ENCODE data around the gene EREG.

Gene EREG

GRCh38 chr4:74412225-74412624 lies 47.3 kb downstream of the EREG start:
- FAIRE-seq (no peak), DNase-seq (ENCODE audit: insufficient read length, low spot score) (no peak)
- TF ChIP-seq POLR2AphosphoS5 (IDR thresholded peaks at IDR 0.05; ENCODE audit: low read depth, low read length) (no peak), POU2F2 (IDR thresholded peaks at IDR 0.05; ENCODE audit: low read depth, low read length) (no peak), SPI1 (IDR thresholded peaks at IDR 0.05; ENCODE audit: low read depth, low read length) (no peak)

- DNase-seq (ENCODE audit: insufficient read length, low spot score) (no peak), FAIRE-seq (no peak)
- no peak for TF ChIP-seq POLR2AphosphoS5 (IDR thresholded peaks at IDR 0.05; ENCODE audit: low read depth, low read length)
- no peak for TF ChIP-seq PAX5 (IDR thresholded peaks at IDR 0.05; ENCODE audit: insufficient read depth, low read length, severe bottlenecking)
- no peak for TF ChIP-seq TAF1 (IDR thresholded peaks at IDR 0.05; ENCODE audit: low read depth, low read length)
- TF ChIP-seq POU2F2 (IDR thresholded peaks at IDR 0.05; ENCODE audit: low read depth, low read length) = no peak
- TF ChIP-seq SPI1 (IDR thresholded peaks at IDR 0.05; ENCODE audit: low read depth, low read length) = no peak
- no peak for TF ChIP-seq POLR2A (IDR thresholded peaks at IDR 0.05; ENCODE audit: low read depth, low read length)
Observed at GRCh38 chr4:74413265-74413664, 48.3 kb downstream of the EREG start.

DNA sequence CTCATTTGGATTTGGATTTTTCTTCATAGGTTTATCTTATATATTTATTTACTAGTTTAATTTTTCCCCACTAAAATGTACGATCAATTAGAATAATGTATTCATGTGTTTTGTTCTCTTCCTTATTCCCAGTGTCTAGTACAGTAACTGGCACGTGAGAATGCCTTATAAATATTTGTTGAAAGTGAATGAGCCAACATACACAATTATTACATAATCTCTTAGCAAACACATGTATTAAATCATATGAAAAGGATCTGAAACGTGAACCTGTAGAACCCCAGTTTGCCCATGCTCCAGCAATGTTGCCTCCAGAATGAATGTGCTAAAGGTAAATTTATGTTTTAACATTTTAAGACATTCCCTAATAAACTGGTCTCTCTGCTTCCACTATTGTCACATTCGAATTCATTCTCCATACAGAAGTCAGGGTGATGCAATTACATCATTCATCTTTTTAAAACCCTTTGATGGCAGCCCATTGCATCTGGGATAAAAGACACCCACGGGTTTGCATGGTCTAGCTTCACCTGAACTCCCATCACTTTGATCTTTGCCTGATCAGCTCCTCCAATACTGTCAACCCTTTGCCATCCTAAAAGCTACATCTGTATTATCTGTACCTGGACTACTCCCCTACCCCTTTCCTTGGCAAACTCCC lies 49.3 kb downstream of the EREG start:
- TF ChIP-seq POLR2AphosphoS5 (IDR thresholded peaks at IDR 0.05; ENCODE audit: low read depth, low read length) = no peak
- TF ChIP-seq PAX5 (IDR thresholded peaks at IDR 0.05; ENCODE audit: insufficient read depth, low read length, severe bottlenecking) = no peak
- TF ChIP-seq SPI1 (IDR thresholded peaks at IDR 0.05; ENCODE audit: low read depth, low read length) = no peak
- no peak for TF ChIP-seq TAF1 (IDR thresholded peaks at IDR 0.05; ENCODE audit: low read depth, low read length)
- TF ChIP-seq POLR2A (IDR thresholded peaks at IDR 0.05; ENCODE audit: low read depth, low read length) = no peak
- no peak for TF ChIP-seq POU2F2 (IDR thresholded peaks at IDR 0.05; ENCODE audit: low read depth, low read length)
- FAIRE-seq (no peak), DNase-seq (ENCODE audit: insufficient read length, low spot score) (no peak)

DNA sequence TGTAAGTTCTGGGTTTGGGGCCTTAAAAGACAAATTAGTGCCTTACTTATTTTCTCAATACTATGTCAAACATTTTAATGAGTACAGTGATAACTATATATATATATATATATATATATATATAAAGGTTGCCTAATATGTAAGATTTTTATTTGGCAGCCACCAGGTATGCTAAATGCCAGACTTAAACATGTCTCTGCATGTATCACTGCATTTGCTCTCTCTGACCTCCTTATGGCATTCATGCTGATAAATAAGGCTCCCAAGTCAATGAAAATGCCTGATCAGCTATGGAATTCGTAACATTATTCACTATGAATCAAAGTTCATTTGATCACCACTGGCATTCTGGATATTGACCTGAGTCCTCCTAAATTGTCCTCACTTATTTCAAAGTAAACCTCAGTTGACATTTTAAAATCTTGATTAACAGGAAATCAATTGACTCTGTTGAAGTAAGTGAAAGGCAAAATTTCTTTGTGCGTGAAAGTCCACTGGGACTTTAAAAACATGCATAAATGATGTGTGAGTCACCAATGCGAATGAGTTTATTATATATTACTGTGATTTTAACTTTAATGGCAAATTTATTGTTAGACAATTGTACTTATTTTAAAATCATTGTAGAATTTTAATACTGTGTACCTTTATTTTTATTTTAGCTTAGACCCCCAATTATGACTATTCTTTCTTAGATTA lies 50.8 kb downstream of the EREG start:
- DNase-seq (ENCODE audit: insufficient read length, low spot score) (no peak), FAIRE-seq (no peak)
- TF ChIP-seq SPI1 (IDR thresholded peaks at IDR 0.05; ENCODE audit: low read depth, low read length) (no peak), POU2F2 (IDR thresholded peaks at IDR 0.05; ENCODE audit: low read depth, low read length) (no peak)

DNA sequence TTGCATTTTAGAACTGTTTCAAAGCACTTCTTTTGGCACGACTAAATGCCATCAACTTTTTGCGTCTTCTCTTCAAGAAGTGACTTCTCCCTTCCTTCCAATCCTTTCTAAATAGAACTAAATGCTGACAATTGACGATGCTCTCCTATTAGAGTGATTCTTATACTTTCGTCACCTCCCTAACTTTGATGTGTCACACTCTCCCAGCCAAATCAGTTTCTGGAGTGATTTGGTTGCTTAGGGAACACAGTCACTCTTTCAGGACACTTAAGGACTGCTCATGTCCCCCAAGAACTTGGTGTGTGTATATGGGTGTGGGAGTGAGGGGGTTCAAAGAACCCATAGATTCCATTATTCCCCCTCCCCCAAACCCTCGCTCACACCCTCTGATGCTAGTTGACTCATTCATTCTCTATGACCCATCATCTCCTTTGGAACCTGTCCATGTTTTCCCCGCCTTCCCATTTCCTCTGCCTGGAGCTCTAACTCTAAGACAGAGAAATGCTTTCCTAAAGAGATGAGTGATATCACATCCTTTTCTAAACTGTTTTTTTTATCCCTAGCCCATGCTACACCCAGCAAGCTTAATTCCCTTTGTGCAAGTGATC lies 53.2 kb downstream of the EREG start:
- TF ChIP-seq POU2F2 (IDR thresholded peaks at IDR 0.05; ENCODE audit: low read depth, low read length) (no peak), PAX5 (IDR thresholded peaks at IDR 0.05; ENCODE audit: insufficient read depth, low read length, severe bottlenecking) (no peak), TAF1 (IDR thresholded peaks at IDR 0.05; ENCODE audit: low read depth, low read length) (no peak), POLR2AphosphoS5 (IDR thresholded peaks at IDR 0.05; ENCODE audit: low read depth, low read length) (no peak), POLR2A (IDR thresholded peaks at IDR 0.05; ENCODE audit: low read depth, low read length) (no peak), SPI1 (IDR thresholded peaks at IDR 0.05; ENCODE audit: low read depth, low read length) (no peak)
- FAIRE-seq (no peak), DNase-seq (ENCODE audit: insufficient read length, low spot score) (no peak)

- TF ChIP-seq SPI1 (IDR thresholded peaks at IDR 0.05; ENCODE audit: low read depth, low read length) (no peak), PAX5 (IDR thresholded peaks at IDR 0.05; ENCODE audit: insufficient read depth, low read length, severe bottlenecking) (no peak), TAF1 (IDR thresholded peaks at IDR 0.05; ENCODE audit: low read depth, low read length) (no peak), POLR2AphosphoS5 (IDR thresholded peaks at IDR 0.05; ENCODE audit: low read depth, low read length) (no peak), POLR2A (IDR thresholded peaks at IDR 0.05; ENCODE audit: low read depth, low read length) (no peak), POU2F2 (IDR thresholded peaks at IDR 0.05; ENCODE audit: low read depth, low read length) (no peak)
- DNase-seq (ENCODE audit: insufficient read length, low spot score) (no peak), FAIRE-seq (no peak)
Observed at GRCh38 chr4:74420863-74421262, 55.9 kb downstream of the EREG start.

GRCh38 chr4:74423104-74423503 lies 58.2 kb downstream of the EREG start:
- TF ChIP-seq PAX5 (IDR thresholded peaks at IDR 0.05; ENCODE audit: insufficient read depth, low read length, severe bottlenecking) (no peak), POU2F2 (IDR thresholded peaks at IDR 0.05; ENCODE audit: low read depth, low read length) (no peak), POLR2AphosphoS5 (IDR thresholded peaks at IDR 0.05; ENCODE audit: low read depth, low read length) (no peak), POLR2A (IDR thresholded peaks at IDR 0.05; ENCODE audit: low read depth, low read length) (no peak), SPI1 (IDR thresholded peaks at IDR 0.05; ENCODE audit: low read depth, low read length) (no peak), TAF1 (IDR thresholded peaks at IDR 0.05; ENCODE audit: low read depth, low read length) (no peak)
- DNase-seq (ENCODE audit: insufficient read length, low spot score) (no peak), FAIRE-seq (no peak)

- no peak for FAIRE-seq
- DNase-seq (ENCODE audit: insufficient read length, low spot score) = no peak
- no peak for TF ChIP-seq POLR2A (IDR thresholded peaks at IDR 0.05; ENCODE audit: low read depth, low read length)
- TF ChIP-seq TAF1 (IDR thresholded peaks at IDR 0.05; ENCODE audit: low read depth, low read length) = no peak
- TF ChIP-seq PAX5 (IDR thresholded peaks at IDR 0.05; ENCODE audit: insufficient read depth, low read length, severe bottlenecking) = no peak
- no peak for TF ChIP-seq SPI1 (IDR thresholded peaks at IDR 0.05; ENCODE audit: low read depth, low read length)
- no peak for TF ChIP-seq POLR2AphosphoS5 (IDR thresholded peaks at IDR 0.05; ENCODE audit: low read depth, low read length)
- TF ChIP-seq POU2F2 (IDR thresholded peaks at IDR 0.05; ENCODE audit: low read depth, low read length) = no peak
Observed at GRCh38 chr4:74424111-74424510, 59.2 kb downstream of the EREG start.

DNA sequence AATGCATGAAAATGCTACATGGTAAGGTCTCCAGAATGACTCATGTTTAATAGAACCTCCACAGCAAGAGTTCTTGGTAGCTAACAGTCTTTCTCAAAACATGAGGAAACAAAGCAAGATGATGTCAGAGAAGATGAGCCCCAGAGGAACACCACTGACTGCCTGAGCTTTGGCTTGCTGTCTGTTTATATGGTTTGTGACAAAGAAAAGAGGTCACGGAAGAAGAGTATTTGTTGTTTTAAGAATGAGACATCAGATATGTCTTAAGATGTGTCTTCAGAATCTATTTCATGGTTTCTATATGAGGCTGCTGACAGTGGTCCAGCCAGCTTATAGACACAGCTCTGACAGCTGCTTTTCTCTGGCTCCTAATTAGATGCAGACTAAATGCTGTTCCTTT lies 61.2 kb downstream of the EREG start:
- FAIRE-seq (no peak), DNase-seq (ENCODE audit: insufficient read length, low spot score) (no peak)

More for the DNA sequence above, 61.2 kb downstream of the EREG start:
- TF ChIP-seq PAX5 (IDR thresholded peaks at IDR 0.05; ENCODE audit: insufficient read depth, low read length, severe bottlenecking) = no peak
- TF ChIP-seq SPI1 (IDR thresholded peaks at IDR 0.05; ENCODE audit: low read depth, low read length) = no peak
- no peak for TF ChIP-seq POLR2A (IDR thresholded peaks at IDR 0.05; ENCODE audit: low read depth, low read length)
- no peak for TF ChIP-seq POLR2AphosphoS5 (IDR thresholded peaks at IDR 0.05; ENCODE audit: low read depth, low read length)
- TF ChIP-seq POU2F2 (IDR thresholded peaks at IDR 0.05; ENCODE audit: low read depth, low read length) = no peak
- no peak for TF ChIP-seq TAF1 (IDR thresholded peaks at IDR 0.05; ENCODE audit: low read depth, low read length)

Data from GM12891 (cell line).